ENCODE results near the gene RAC2. TPM values are rescaled to one million over a fixed set of nuclear protein-coding genes. Genes with fewer than 3 reads are reported as not detected.

The RAC2 gene
- total and polyA plus RNA-seq, 2 of the 8 experiments (the other 6 are each of a cell fraction or from before 2014, with no cell fraction given): 2.3 to 4.3 TPM

GRCh38 chr22:37260901-37261336 is 16.9 kb upstream of the RAC2 start:
- no peak overlapping the region for H2BK5ac ChIP-seq (ENCODE audit: low read depth, low read length)
- no peak overlapping the region for H4K91ac ChIP-seq (replicated peaks; ENCODE audit: insufficient read length, low read length)
- H3K27ac ChIP-seq (ENCODE audit: low read depth, low read length): no peak overlapping the region
- FAIRE-seq (peak; percentile 65), DNase-seq (ENCODE audit: low read depth in 1 of 2, low spot score in 2 of 2) (peak in 1 of 2 experiments; percentile 78)
- no peak overlapping the region for H3K23ac ChIP-seq (ENCODE audit: insufficient read length)
- no peak overlapping the region for H2BK20ac ChIP-seq (ENCODE audit: low read length)
- no peaks in the 10 kb centered on the region for H4K20me1 ChIP-seq (replicated peaks in 1 of 2; ENCODE audit: control insufficient read depth in 1 of 2, insufficient read depth in 2 of 2, low read length in 2 of 2)
- H2AK5ac ChIP-seq (ENCODE audit: low read depth, low read length): no peak overlapping the region
- H2AFZ ChIP-seq (ENCODE audit: low read length): no peak overlapping the region
- H3K4me1 ChIP-seq (replicated peaks in 1 of 4; ENCODE audit: control insufficient read depth in 3 of 4, insufficient read depth in 4 of 4, low read length in 3 of 4): peaks cover 4 to 12% (median 5%) of the 10 kb centered on the region in 4 experiments
- no peaks in the 10 kb centered on the region for H3K36me3 ChIP-seq (ENCODE audit: control insufficient read depth in 2 of 4, insufficient read depth in 4 of 4, low read length in 3 of 4)
- H3K14ac ChIP-seq (ENCODE audit: insufficient read length): no peak overlapping the region
- H2BK15ac ChIP-seq (ENCODE audit: low read length): 0 out of 2 replicates have a peak overlapping the region, but pooled peaks have one; percentile 10
- H3K79me2 ChIP-seq (ENCODE audit: control insufficient read depth in 1 of 2, insufficient read depth in 2 of 2, low read length in 2 of 2): no peaks in the 10 kb centered on the region
- no peak overlapping the region for H3K9ac ChIP-seq (replicated peaks in 1 of 4; ENCODE audit: extremely low read depth in 1 of 4, low read depth in 3 of 4, low read length in 3 of 4)
- H3K4ac ChIP-seq (replicated peaks; ENCODE audit: insufficient read length, low read depth, low read length): no peak overlapping the region
- 36% methylated on average over 14 of the region's 14 CpGs; no CpG with 5 or more reads in 1 of the 2 experiments for WGBS, 2 experiments (ENCODE audit: extremely low coverage in 1 of 2, insufficient coverage in 1 of 2, insufficient read length in 1 of 2, insufficient replicate concordance in 2 of 2, low coverage in 1 of 2, low lambda C conversion rate in 2 of 2, missing lambda C conversion rate in 1 of 2)
- H3K9me3 ChIP-seq (ENCODE audit: insufficient read depth in 2 of 2, low read depth in 1 of 2, low read length in 1 of 2): peaks cover 12% of the 10 kb centered on the region in 2 experiments
- no peak overlapping the region for H2BK12ac ChIP-seq (ENCODE audit: low read depth, low read length)
- no peaks in the 10 kb centered on the region; the same call in 1 of the 2 replicates for H3K23me2 ChIP-seq (ENCODE audit: low read depth, low read length)
- no peak overlapping the region for H4K5ac ChIP-seq (ENCODE audit: insufficient read length, low read depth, low read length)
- CTCF ChIA-PET (ENCODE audit: partially characterized antibody): interaction anchor here (0.6 to 5.9 kb wide), 69 partner anchors 10 to 507 kb away, joined by 3 to 97 read pairs (median 4); partner anchors contain the start of genes KCTD17, RAC2, SSTR3 and TST
- H3K18ac ChIP-seq (ENCODE audit: extremely low read depth, low read length): no peak overlapping the region
- peaks cover 0 to 12% (median 7%) of the 10 kb centered on the region in 4 experiments; a peak in 2 of 7 replicates for H3K27me3 ChIP-seq (replicated peaks in 1 of 4; ENCODE audit: control insufficient read depth in 3 of 4, extremely low read depth in 1 of 4, insufficient read depth in 3 of 4, low read length in 3 of 4)
- H4K8ac ChIP-seq (ENCODE audit: extremely low read depth, insufficient read depth, low read length): no peak overlapping the region
- no peak overlapping the region for H2BK120ac ChIP-seq (replicated peaks; ENCODE audit: low read depth, low read length)
- H3K4me2 ChIP-seq (ENCODE audit: insufficient read depth in 1 of 2, low read depth in 2 of 2, low read length in 2 of 2): no peak overlapping the region
- H3K4me3 ChIP-seq (ENCODE audit: extremely low read depth in 1 of 4, insufficient read depth in 2 of 4, low read depth in 3 of 4, low read length in 4 of 4): no peak overlapping the region
- H3K79me1 ChIP-seq (ENCODE audit: low read depth, low read length): no peaks in the 10 kb centered on the region
- H3K56ac ChIP-seq (replicated peaks; ENCODE audit: insufficient read length, low read depth, low read length): no peak overlapping the region
- POLR2A ChIA-PET (ENCODE audit: partially characterized antibody): interaction anchor here (0.7 kb wide), 1 partner anchor 239 kb away, joined by 3 read pairs; no protein-coding TSS in a partner anchor
- no peak for TF ChIP-seq PHF8 (conservative IDR thresholded peaks at IDR 0.05; ENCODE audit: low read depth, low read length)
- peak; percentile 85 to 95 (median 93) for TF ChIP-seq CTCF (IDR thresholded peaks at IDR 0.05; ENCODE audit: control extremely low read depth in 1 of 3, insufficient read depth in 1 of 3, low read depth in 1 of 3, low read length in 3 of 3)
- no peak for TF ChIP-seq ASH2L (IDR thresholded peaks at IDR 0.05; ENCODE audit: low read length)
- TF ChIP-seq CEBPB (IDR thresholded peaks at IDR 0.05; ENCODE audit: low read depth, low read length): no peak
- TF ChIP-seq CHD2 (IDR thresholded peaks at IDR 0.05; ENCODE audit: low read length): no peak
- no peak for TF ChIP-seq KDM4A (IDR thresholded peaks at IDR 0.05; ENCODE audit: low read depth, low read length, severe bottlenecking)
- no peak for TF ChIP-seq CREB1 (IDR thresholded peaks at IDR 0.05)
- 0 out of 2 replicates have a peak, but pooled peaks have one; percentile 54 for TF ChIP-seq YY1 (IDR thresholded peaks at IDR 0.05; ENCODE audit: low read depth, low read length)
- no peak for TF ChIP-seq TEAD4 (IDR thresholded peaks at IDR 0.05; ENCODE audit: low read depth, low read length)
- TF ChIP-seq HDAC2 (IDR thresholded peaks at IDR 0.05; ENCODE audit: borderline replicate concordance in 1 of 2, low read depth in 2 of 2, low read length in 2 of 2): peak in 1 of 2 experiments; percentile 42; a peak in 1 of 4 replicates
- TF ChIP-seq RXRA (IDR thresholded peaks at IDR 0.05; ENCODE audit: insufficient read depth, low read depth, low read length): no peak
